DOHH2 (cell line): Measurements from ENCODE around the gene MAPK8.

ENCODE experiments used
- H3F3A ChIP-seq: fragments of 200-600 bp; sonication (generic), shearing (Covaris generic); 2 replicates; pipeline ENCODE4 v1.6.0; 2016; ENCODE audit warnings: antibody characterized with exemption, mild to moderate bottlenecking; ENCODE audit not compliant: control insufficient read depth, insufficient read depth
- H3K27ac ChIP-seq: fragments of 200-600 bp; sonication (generic); 2 replicates; pipeline ENCODE4 v1.5.1; 2014; ENCODE audit warnings: low read depth, mild to moderate bottlenecking, low read length, moderate library complexity
- H3K27me3 ChIP-seq: fragments of 200-600 bp; sonication (generic); 2 replicates; pipeline ENCODE4 v1.6.1; 2014; ENCODE audit warnings: mild to moderate bottlenecking, low read length, mixed read lengths; ENCODE audit not compliant: control insufficient read depth
- H3K36me3 ChIP-seq: fragments of 200-600 bp; sonication (generic); 2 replicates; pipeline ENCODE4 v1.6.1; 2014; ENCODE audit warnings: mild to moderate bottlenecking, low read length, moderate library complexity, mixed read lengths; ENCODE audit not compliant: control insufficient read depth
- H3K4me1 ChIP-seq: fragments of 200-600 bp; sonication (generic); 2 replicates; pipeline ENCODE4 v1.6.1; 2014; ENCODE audit warnings: mild to moderate bottlenecking, low read length, mixed read lengths; ENCODE audit not compliant: control insufficient read depth
- H3K4me2 ChIP-seq: fragments of 200-600 bp; sonication (generic); 2 replicates; pipeline ENCODE4 v1.6.0; 2014; ENCODE audit warnings: mild to moderate bottlenecking, low read length, moderate library complexity
- H3K4me3 ChIP-seq: fragments of 200-600 bp; sonication (generic); 2 replicates; pipeline ENCODE4 v1.5.1; 2014; ENCODE audit warnings: mild to moderate bottlenecking, low read length, mixed read lengths
- H3K79me2 ChIP-seq: fragments of 200-600 bp; sonication (generic); 2 replicates; pipeline ENCODE4 v1.6.1; 2014; ENCODE audit warnings: mild to moderate bottlenecking, low read length, mixed read lengths; ENCODE audit not compliant: control insufficient read depth
- H3K9me2 ChIP-seq: fragments of 200-600 bp; sonication (generic); replicated peaks from 2 replicates; pipeline ENCODE4 v1.6.1; 2014; ENCODE audit warnings: mild to moderate bottlenecking, low read length, mixed read lengths; ENCODE audit not compliant: control insufficient read depth
- H3K9me3 ChIP-seq: fragments of 200-600 bp; sonication (generic); 2 replicates; pipeline ENCODE4 v1.6.1; 2014; ENCODE audit warnings: antibody characterized with exemption, low read length, mixed read lengths; ENCODE audit not compliant: control insufficient read depth, insufficient read depth
- H4K20me1 ChIP-seq: fragments of 200-600 bp; sonication (generic); 2 replicates; pipeline ENCODE4 v1.6.0; 2014; ENCODE audit warnings: low read depth, mild to moderate bottlenecking, antibody characterized with exemption, low read length, moderate library complexity; ENCODE audit not compliant: control insufficient read depth, insufficient read depth
- CTCF ChIP-seq: fragments of 200-600 bp; sonication (generic); IDR thresholded peaks from one replicate; pipeline ENCODE4 v1.5.1; 2014; ENCODE audit warnings: antibody characterized with exemption, mild to moderate bottlenecking, low read depth, low read length; ENCODE audit not compliant: poor library complexity, severe bottlenecking
- EZH2phosphoT487 ChIP-seq: fragments of 200-600 bp; sonication (generic); IDR thresholded peaks from 2 replicates; pipeline ENCODE4 v1.6.1; 2017; ENCODE audit warnings: borderline replicate concordance, mild to moderate bottlenecking, antibody characterized with exemption, low read length, moderate library complexity, mixed read lengths

MAPK8 gene

DNA sequence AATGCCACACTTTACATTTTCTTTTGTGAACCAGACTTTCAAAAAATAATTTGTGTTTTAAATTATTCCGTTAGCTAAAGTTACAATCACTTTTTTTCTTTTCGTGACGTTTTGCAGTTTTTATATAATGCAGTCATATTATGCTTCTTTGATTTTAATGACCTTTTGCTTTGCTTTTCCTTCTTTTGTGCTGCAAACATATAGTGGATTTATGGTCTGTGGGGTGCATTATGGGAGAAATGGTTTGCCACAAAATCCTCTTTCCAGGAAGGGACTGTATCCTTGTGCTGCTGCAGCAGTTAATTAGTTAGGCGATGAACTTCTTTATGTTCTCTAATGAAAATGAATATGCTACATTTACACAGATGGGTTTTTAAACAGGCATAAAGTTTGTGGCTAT, 117.4 kb downstream of the MAPK8 start:
- no peaks in the 10 kb centered on the region for H3K9me3 ChIP-seq
- H3K27me3 ChIP-seq, result no peaks in the 10 kb centered on the region
- H3K27ac ChIP-seq, result no peak overlapping the region
- no peaks in the 10 kb centered on the region for H3K4me1 ChIP-seq
- no peak overlapping the region for H3K4me2 ChIP-seq
- H3K4me3 ChIP-seq, result no peak overlapping the region
- no peak for TF ChIP-seq CTCF
- TF ChIP-seq EZH2phosphoT487, result no peak
- no peaks in the 10 kb centered on the region for H3K9me2 ChIP-seq
- no peaks in the 10 kb centered on the region for H3K36me3 ChIP-seq
- H3F3A ChIP-seq, result no peaks in the 10 kb centered on the region
- H3K79me2 ChIP-seq, result no peaks in the 10 kb centered on the region
- no peaks in the 10 kb centered on the region for H4K20me1 ChIP-seq

- Histone ChIP-seq H3K9me3 (no peaks in the 10 kb centered on the region), H3K27ac (no peak overlapping the region), H3K79me2 (no peaks in the 10 kb centered on the region), H3K4me1 (no peaks in the 10 kb centered on the region), H3K9me2 (no peaks in the 10 kb centered on the region), H4K20me1 (no peaks in the 10 kb centered on the region), H3K27me3 (no peaks in the 10 kb centered on the region), H3F3A (no peaks in the 10 kb centered on the region), H3K36me3 (no peaks in the 10 kb centered on the region), H3K4me3 (no peak overlapping the region), H3K4me2 (no peak overlapping the region)
- TF ChIP-seq CTCF (no peak), EZH2phosphoT487 (no peak)
Observed at GRCh38 chr10:48428896-48429295, 122.4 kb downstream of the MAPK8 start.

DNA sequence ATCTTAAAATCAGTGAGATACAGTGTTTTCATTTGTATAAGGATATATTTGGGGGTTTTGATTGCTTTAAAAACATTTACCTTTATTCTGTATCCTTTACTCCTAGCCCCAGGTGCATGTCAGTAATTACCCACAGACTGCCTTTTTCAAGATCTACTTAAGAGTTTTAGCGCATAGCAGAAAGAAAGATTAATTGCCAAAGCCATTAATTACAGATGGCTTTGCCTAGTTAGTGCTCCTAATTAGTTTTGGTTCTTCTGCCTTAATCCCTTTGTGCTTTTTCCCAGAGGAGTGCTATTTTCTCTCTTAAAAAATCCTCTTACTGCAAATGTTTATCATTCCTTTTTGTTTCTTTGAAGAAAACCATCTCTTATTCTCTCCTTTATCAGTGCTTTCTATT, 122.8 kb downstream of the MAPK8 start:
- TF ChIP-seq CTCF (no peak), EZH2phosphoT487 (no peak)
- H3K27me3 ChIP-seq, result no peaks in the 10 kb centered on the region
- no peak overlapping the region for H3K4me3 ChIP-seq
- no peaks in the 10 kb centered on the region for H3K9me2 ChIP-seq
- no peaks in the 10 kb centered on the region for H3K9me3 ChIP-seq
- H3K4me1 ChIP-seq, result no peaks in the 10 kb centered on the region
- H3F3A ChIP-seq, result no peaks in the 10 kb centered on the region
- H3K36me3 ChIP-seq, result no peaks in the 10 kb centered on the region
- no peak overlapping the region for H3K4me2 ChIP-seq
- no peak overlapping the region for H3K27ac ChIP-seq
- H3K79me2 ChIP-seq, result no peaks in the 10 kb centered on the region
- no peaks in the 10 kb centered on the region for H4K20me1 ChIP-seq

GRCh38 chr10:48430402-48430993, 124.0 kb downstream of the MAPK8 start:
- no peak overlapping the region for H3K4me2 ChIP-seq
- no peaks in the 10 kb centered on the region for H4K20me1 ChIP-seq
- no peaks in the 10 kb centered on the region for H3K79me2 ChIP-seq
- H3K4me3 ChIP-seq, result no peak overlapping the region
- no peaks in the 10 kb centered on the region for H3K9me2 ChIP-seq
- TF ChIP-seq EZH2phosphoT487 (no peak), CTCF (no peak)
- no peaks in the 10 kb centered on the region for H3K9me3 ChIP-seq
- no peak overlapping the region for H3K27ac ChIP-seq
- no peaks in the 10 kb centered on the region for H3K36me3 ChIP-seq
- no peaks in the 10 kb centered on the region for H3K4me1 ChIP-seq
- no peaks in the 10 kb centered on the region for H3K27me3 ChIP-seq
- no peaks in the 10 kb centered on the region for H3F3A ChIP-seq
